ENCODE results near the gene S100A4.

- no peak for TF ChIP-seq CTCF (IDR thresholded peaks at IDR 0.05; ENCODE audit: poor library complexity, severe bottlenecking)
- no peak for TF ChIP-seq POLR2AphosphoS5 (IDR thresholded peaks at IDR 0.05)
- no peak for TF ChIP-seq MXI1 (conservative IDR thresholded peaks at IDR 0.05; ENCODE audit: poor library complexity, severe bottlenecking)
- no peak for TF ChIP-seq EZH2 (IDR thresholded peaks at IDR 0.05; ENCODE audit: borderline replicate concordance, insufficient read depth, low read length, poor library complexity, severe bottlenecking)
Measured at GRCh38 chr1:153519242-153519641, 26.4 kb downstream of the S100A4 start.
